ENCODE measurements around the gene KCNMA1.

DNA sequence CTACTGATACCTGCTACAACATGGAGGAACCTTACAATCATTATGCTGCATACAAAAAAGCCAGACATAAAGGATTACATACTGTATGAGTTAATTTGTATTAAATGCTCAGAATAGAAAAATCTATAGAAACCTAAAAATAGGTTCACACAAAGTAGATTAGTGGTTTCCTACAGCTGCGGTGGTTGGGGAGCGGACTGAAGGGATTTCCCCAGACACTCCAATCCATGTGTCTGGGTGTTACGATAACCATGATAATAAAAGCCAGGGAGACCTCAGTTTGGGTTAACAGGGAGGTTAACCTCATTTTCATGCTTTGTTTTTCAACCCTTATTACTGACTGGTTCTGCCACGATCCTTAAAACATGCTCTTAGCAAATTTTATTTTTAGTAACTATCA, 355.9 kb downstream of the KCNMA1 start:
- TF ChIP-seq CTCF (IDR thresholded peaks at IDR 0.05): no peak
- no peak for TF ChIP-seq POLR2A (IDR thresholded peaks at IDR 0.05)
